ENCODE data around the gene TRIM54. TPM values are rescaled to one million over a fixed set of nuclear protein-coding genes. Genes with fewer than 3 reads are reported as not detected.

The TRIM54 gene
- total RNA-seq, 4 donors from 2014 or later: 219 to 554 (median 427) TPM

GRCh38 chr2:27261241-27261925, 20.8 kb upstream of the TRIM54 start:
- peaks cover 68 to 80% (median 71%) of the 10 kb centered on the region in 3 donors for H3K27me3 ChIP-seq
- no peak overlapping the region for H3K4me3 ChIP-seq
- no peak for DNase-seq
- peaks cover 25 to 26% of the 10 kb centered on the region in 2 donors for H3K4me1 ChIP-seq
- no peaks in the 10 kb centered on the region for H3K36me3 ChIP-seq
- TF ChIP-seq CTCF (IDR thresholded peaks at IDR 0.05 in 4 of 5, conservative IDR thresholded peaks at IDR 0.05 in 1 of 5): no peak
- TF ChIP-seq POLR2A (IDR thresholded peaks at IDR 0.05): no peak
- in situ Hi-C loops (cut with MboI; ENCODE audit: low sequenced_read_pairs in 4 of 4) (no loop called here), intact Hi-C loops (cut with DNase I; ENCODE audit: low total_unique reads) (no loop called here)
- no peak for ATAC-seq
- no peaks in the 10 kb centered on the region for H3K9me3 ChIP-seq
- no peak overlapping the region for H3K27ac ChIP-seq

DNA sequence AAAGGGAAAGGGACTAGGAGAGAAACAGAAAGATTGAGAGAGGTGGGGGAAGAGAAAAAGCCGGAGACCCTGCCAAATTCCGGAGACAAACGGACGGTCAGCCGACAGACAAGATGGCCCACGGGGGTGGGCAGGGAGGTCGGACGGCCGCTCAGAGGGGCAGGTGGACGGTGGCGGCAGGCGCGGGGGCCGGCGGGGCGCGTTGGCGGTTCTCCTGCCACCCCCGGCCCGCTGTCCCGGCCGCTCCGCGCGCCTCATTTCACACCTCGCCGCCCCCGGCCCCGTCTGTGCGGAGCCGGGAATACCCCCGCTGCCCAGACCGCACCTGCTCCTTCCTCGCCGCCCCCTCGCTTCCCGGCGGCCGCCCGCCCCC, 20.3 kb upstream of the TRIM54 start:
- peaks cover 25 to 26% of the 10 kb centered on the region in 2 donors for H3K4me1 ChIP-seq
- no peak for TF ChIP-seq POLR2A (IDR thresholded peaks at IDR 0.05)
- TF ChIP-seq CTCF (IDR thresholded peaks at IDR 0.05 in 4 of 5, conservative IDR thresholded peaks at IDR 0.05 in 1 of 5): no peak
- H3K27me3 ChIP-seq: peaks cover 71 to 82% (median 71%) of the 10 kb centered on the region in 3 donors
- H3K4me3 ChIP-seq: peak overlapping the region in 3 of 4 donors; percentile 51 to 78 (median 63)
- intact Hi-C loops (cut with DNase I; ENCODE audit: low total_unique reads) (no loop called here), in situ Hi-C loops (cut with MboI; ENCODE audit: low sequenced_read_pairs in 4 of 4) (no loop called here)
- ATAC-seq (no peak), DNase-seq (no peak)
- no peaks in the 10 kb centered on the region for H3K36me3 ChIP-seq
- no peaks in the 10 kb centered on the region for H3K9me3 ChIP-seq
- no peak overlapping the region for H3K27ac ChIP-seq

- peaks cover 71 to 80% (median 77%) of the 10 kb centered on the region in 3 donors for H3K27me3 ChIP-seq
- no peak within 1 kb of the TSS for H3K27ac ChIP-seq
Observed at GRCh38 chr2:27262379-27263286, 19.6 kb upstream of the TRIM54 start, which contains the start of gene SLC30A3. Gene SLC30A3 (minus strand): TSS chr2:27263047. CDS start chr2:27262906, 141 bp downstream.

More at GRCh38 chr2:27262379-27263286, 19.6 kb upstream of the TRIM54 start, which contains the start of gene SLC30A3:
- intact Hi-C loops (cut with DNase I; ENCODE audit: low total_unique reads): no loop called here
- Histone ChIP-seq H3K36me3 (no peaks in the 10 kb centered on the region), H3K4me3 (peak within 1 kb of the TSS; percentile 51 to 78 (median 58)), H3K4me1 (peaks cover 25 to 26% of the 10 kb centered on the region in 2 donors), H3K9me3 (no peaks in the 10 kb centered on the region)
- DNase-seq (peak in 1 of 2 donors; percentile 28), ATAC-seq (peak in 1 of 2 donors; percentile 46)
- in situ Hi-C loops (cut with MboI; ENCODE audit: low sequenced_read_pairs in 4 of 4): no loop called here
- TF ChIP-seq CTCF (IDR thresholded peaks at IDR 0.05 in 4 of 5, conservative IDR thresholded peaks at IDR 0.05 in 1 of 5) (no peak), POLR2A (IDR thresholded peaks at IDR 0.05) (no peak)
